ENCODE results near the gene CLMN. TPM values are rescaled to one million over a fixed set of nuclear protein-coding genes. Genes with fewer than 3 reads are reported as not detected.

Gene CLMN
- polyA plus RNA-seq, 1 donor from 2014 or later = 0.57 TPM

- H3K36me3 ChIP-seq (ENCODE audit: insufficient read depth, low read length) = no peaks in the 10 kb centered on the region
- no peak overlapping the region for H2AFZ ChIP-seq (ENCODE audit: low read depth, low read length)
- H3K9me3 ChIP-seq (ENCODE audit: low read length) = no peaks in the 10 kb centered on the region
- H3K4me3 ChIP-seq (ENCODE audit: low read length) = no peak overlapping the region
- no peak overlapping the region for H3K4me2 ChIP-seq (ENCODE audit: low read length)
- no peaks in the 10 kb centered on the region for H3K27me3 ChIP-seq (ENCODE audit: insufficient read depth, low read depth, low read length)
- H3K9me2 ChIP-seq (ENCODE audit: insufficient read depth, low read length) = no peaks in the 10 kb centered on the region
- TF ChIP-seq EP300 (conservative IDR thresholded peaks at IDR 0.05; ENCODE audit: poor library complexity, severe bottlenecking) (no peak), TAF1 (IDR thresholded peaks at IDR 0.05; ENCODE audit: low read depth) (no peak), RAD21 (conservative IDR thresholded peaks at IDR 0.05) (no peak), POLR2AphosphoS5 (IDR thresholded peaks at IDR 0.05) (no peak), EZH2 (IDR thresholded peaks at IDR 0.05; ENCODE audit: borderline replicate concordance, insufficient read depth, low read length, poor library complexity, severe bottlenecking) (no peak), SMC3 (conservative IDR thresholded peaks at IDR 0.05; ENCODE audit: poor library complexity) (no peak), REST (IDR thresholded peaks at IDR 0.05; ENCODE audit: borderline replicate concordance) (no peak), MXI1 (conservative IDR thresholded peaks at IDR 0.05; ENCODE audit: poor library complexity, severe bottlenecking) (no peak), CTCF (IDR thresholded peaks at IDR 0.05; ENCODE audit: poor library complexity, severe bottlenecking) (no peak)
- H3F3A ChIP-seq (ENCODE audit: insufficient read depth, low read length, poor library complexity, severe bottlenecking) = no peaks in the 10 kb centered on the region
- no peaks in the 10 kb centered on the region for H4K20me1 ChIP-seq (ENCODE audit: insufficient read depth)
- no peak overlapping the region for H3K27ac ChIP-seq (ENCODE audit: low read length)
- no peaks in the 10 kb centered on the region for H3K79me2 ChIP-seq (replicated peaks; ENCODE audit: insufficient read depth, low read length)
- H3K9ac ChIP-seq (ENCODE audit: low read length) = no peak overlapping the region
Observed at GRCh38 chr14:95248432-95248831, 71.3 kb downstream of the CLMN start.

DNA sequence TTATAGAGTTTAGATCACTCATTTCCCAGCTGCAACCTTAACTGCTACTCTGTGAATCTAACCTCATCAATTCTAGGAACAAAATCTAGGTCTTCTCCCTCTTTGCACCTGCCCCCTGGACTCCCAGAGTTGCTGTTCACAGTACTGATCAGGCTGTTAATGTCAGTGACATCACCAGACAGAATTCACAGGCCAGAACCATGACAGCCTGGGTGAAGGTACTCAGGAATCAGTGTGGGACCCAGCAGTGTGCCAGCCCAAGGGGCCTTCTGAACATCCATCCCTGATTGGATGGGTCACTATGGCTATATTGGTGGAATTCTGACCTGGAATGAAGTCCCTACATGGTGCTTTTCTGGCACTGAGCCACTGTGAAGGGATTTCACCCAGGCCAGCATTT lies 72.8 kb downstream of the CLMN start:
- H3K9me2 ChIP-seq (ENCODE audit: insufficient read depth, low read length) = no peaks in the 10 kb centered on the region
- H3K27me3 ChIP-seq (ENCODE audit: insufficient read depth, low read depth, low read length) = no peaks in the 10 kb centered on the region
- no peaks in the 10 kb centered on the region for H3K9me3 ChIP-seq (ENCODE audit: low read length)
- H3K4me2 ChIP-seq (ENCODE audit: low read length) = no peak overlapping the region
- H3K36me3 ChIP-seq (ENCODE audit: insufficient read depth, low read length) = no peaks in the 10 kb centered on the region
- H3K9ac ChIP-seq (ENCODE audit: low read length) = no peak overlapping the region
- no peak overlapping the region for H3K4me3 ChIP-seq (ENCODE audit: low read length)
- no peaks in the 10 kb centered on the region for H4K20me1 ChIP-seq (ENCODE audit: insufficient read depth)
- no peak overlapping the region for H3K27ac ChIP-seq (ENCODE audit: low read length)
- H3K79me2 ChIP-seq (replicated peaks; ENCODE audit: insufficient read depth, low read length) = no peaks in the 10 kb centered on the region
- TF ChIP-seq CTCF (IDR thresholded peaks at IDR 0.05; ENCODE audit: poor library complexity, severe bottlenecking) (no peak), MXI1 (conservative IDR thresholded peaks at IDR 0.05; ENCODE audit: poor library complexity, severe bottlenecking) (no peak), POLR2AphosphoS5 (IDR thresholded peaks at IDR 0.05) (no peak), TAF1 (IDR thresholded peaks at IDR 0.05; ENCODE audit: low read depth) (no peak), SMC3 (conservative IDR thresholded peaks at IDR 0.05; ENCODE audit: poor library complexity) (no peak), REST (IDR thresholded peaks at IDR 0.05; ENCODE audit: borderline replicate concordance) (no peak), EP300 (conservative IDR thresholded peaks at IDR 0.05; ENCODE audit: poor library complexity, severe bottlenecking) (no peak), EZH2 (IDR thresholded peaks at IDR 0.05; ENCODE audit: borderline replicate concordance, insufficient read depth, low read length, poor library complexity, severe bottlenecking) (no peak), RAD21 (conservative IDR thresholded peaks at IDR 0.05) (no peak)
- H3F3A ChIP-seq (ENCODE audit: insufficient read depth, low read length, poor library complexity, severe bottlenecking) = no peaks in the 10 kb centered on the region
- no peak overlapping the region for H2AFZ ChIP-seq (ENCODE audit: low read depth, low read length)

Measured in neural cell (in vitro differentiated cells).